SK-N-SH (cell line): ENCODE measurements around the gene KRT75.

ENCODE experiments used
- CTCF ChIP-seq: fragments of 200-600 bp; sonication (generic); IDR thresholded peaks from 2 replicates; pipeline ENCODE4 v1.6.1; 2017; ENCODE audit warnings: antibody characterized with exemption, mild to moderate bottlenecking, moderate library complexity
- ELF1 ChIP-seq: IDR thresholded peaks from 2 replicates; pipeline ENCODE4 v1.4.0; 2012
- EP300 ChIP-seq, 2 experiments: IDR thresholded peaks; 2 replicates each; pipeline versions ENCODE4 v1.4.0 to v1.6.1; 2012; ENCODE audit warnings: borderline replicate concordance in 1 of 2, low read depth in 1 of 2, low read length in 1 of 2
- GATA2 ChIP-seq: sonication (generic); formaldehyde crosslinking; IDR thresholded peaks from 2 replicates; pipeline ENCODE4 v1.5.0; 2020; ENCODE audit warnings: mild to moderate bottlenecking, missing genetic modification reagents
- IRF3 ChIP-seq: fragments of 150-350 bp; IDR thresholded peaks from 2 replicates; pipeline ENCODE4 v1.6.1; 2016; ENCODE audit warnings: mild to moderate bottlenecking, low read depth, low read length
- MAX ChIP-seq: IDR thresholded peaks from 2 replicates; pipeline ENCODE4 v1.4.0; 2012; ENCODE audit warnings: low read depth
- MXI1 ChIP-seq: IDR thresholded peaks from 2 replicates; pipeline ENCODE4 v1.6.1; 2012; ENCODE audit warnings: mild to moderate bottlenecking, low read depth, low read length, improper control_type of control experiment
- NFIC ChIP-seq: IDR thresholded peaks from 2 replicates; pipeline ENCODE4 v1.4.0; 2012; ENCODE audit warnings: borderline replicate concordance
- POLR2AphosphoS5 ChIP-seq: IDR thresholded peaks from 2 replicates; pipeline ENCODE4 v1.6.1; 2012; ENCODE audit warnings: low read depth, low read length
- RFX5 ChIP-seq: IDR thresholded peaks from 2 replicates; pipeline ENCODE4 v1.6.1; 2012; ENCODE audit warnings: mild to moderate bottlenecking, improper control_type of control experiment, low read length
- TCF12 ChIP-seq: IDR thresholded peaks from 2 replicates; pipeline ENCODE4 v1.4.0; 2012
- TEAD4 ChIP-seq: IDR thresholded peaks from 2 replicates; pipeline ENCODE4 v1.4.0; 2012; ENCODE audit warnings: mild to moderate bottlenecking, borderline replicate concordance; ENCODE audit not compliant: insufficient read depth

- TF ChIP-seq TCF12 (no peak), CTCF (no peak; the same call in 1 of the 2 replicates), EP300 (IDR thresholded peaks at IDR 0.05; ENCODE audit: borderline replicate concordance in 1 of 2, low read depth in 1 of 2, low read length in 1 of 2) (no peak), NFIC (no peak), POLR2AphosphoS5 (no peak), ELF1 (no peak), MXI1 (no peak), TEAD4 (no peak), IRF3 (no peak), GATA2 (CRISPR knock-in tag) (no peak), RFX5 (no peak), MAX (no peak)
Measured at GRCh38 chr12:52413782-52414345, 20.3 kb downstream of the KRT75 start.
